GM12801 (cell line): ENCODE data around the gene PLTP.

Experiments
- CTCF ChIP-seq: IDR thresholded peaks from one replicate; pipeline ENCODE4 v1.5.1; 2011; ENCODE audit warnings: control low read depth; ENCODE audit not compliant: insufficient read length; ENCODE audit errors: extremely low read depth

PLTP gene

DNA sequence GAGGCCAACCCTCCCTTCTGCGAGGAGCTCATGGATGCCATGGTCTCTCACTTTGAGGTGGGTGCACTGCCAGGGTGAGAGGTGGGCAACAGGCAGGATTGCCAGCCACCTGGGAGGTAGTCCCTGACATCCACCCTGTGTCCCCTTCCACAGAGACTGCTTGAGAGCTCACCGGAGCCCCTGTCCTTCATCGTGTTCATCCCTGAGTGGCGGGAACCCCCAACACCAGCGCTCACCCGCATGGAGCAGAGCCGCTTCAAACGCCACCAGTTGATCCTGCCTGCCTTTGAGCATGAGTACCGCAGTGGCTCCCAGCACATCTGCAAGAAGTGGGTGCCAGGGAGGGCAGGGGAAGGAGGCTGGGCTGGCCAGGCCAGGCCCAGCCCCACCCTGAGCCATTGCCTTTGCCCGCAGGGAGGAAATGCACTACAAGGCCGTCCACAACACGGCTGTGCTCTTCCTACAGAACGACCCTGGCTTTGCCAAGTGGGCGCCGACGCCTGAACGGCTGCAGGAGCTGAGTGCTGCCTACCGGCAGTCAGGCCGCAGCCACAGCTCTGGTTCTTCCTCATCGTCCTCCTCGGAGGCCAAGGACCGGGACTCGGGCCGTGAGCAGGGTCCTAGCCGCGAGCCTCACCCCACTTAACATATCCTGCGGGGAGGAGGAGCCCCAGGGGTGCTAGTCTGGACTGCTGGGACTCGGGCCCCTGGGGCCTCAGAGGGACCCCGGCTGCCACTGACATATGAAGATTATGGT is 35.3 kb upstream of the PLTP start:
- TF ChIP-seq CTCF, result no peak

GRCh38 chr20:45946149-45946970 is 34.4 kb upstream of the PLTP start:
- TF ChIP-seq CTCF, result no peak

GRCh38 chr20:45945678-45946148 is 33.8 kb upstream of the PLTP start:
- TF ChIP-seq CTCF, result no peak

DNA sequence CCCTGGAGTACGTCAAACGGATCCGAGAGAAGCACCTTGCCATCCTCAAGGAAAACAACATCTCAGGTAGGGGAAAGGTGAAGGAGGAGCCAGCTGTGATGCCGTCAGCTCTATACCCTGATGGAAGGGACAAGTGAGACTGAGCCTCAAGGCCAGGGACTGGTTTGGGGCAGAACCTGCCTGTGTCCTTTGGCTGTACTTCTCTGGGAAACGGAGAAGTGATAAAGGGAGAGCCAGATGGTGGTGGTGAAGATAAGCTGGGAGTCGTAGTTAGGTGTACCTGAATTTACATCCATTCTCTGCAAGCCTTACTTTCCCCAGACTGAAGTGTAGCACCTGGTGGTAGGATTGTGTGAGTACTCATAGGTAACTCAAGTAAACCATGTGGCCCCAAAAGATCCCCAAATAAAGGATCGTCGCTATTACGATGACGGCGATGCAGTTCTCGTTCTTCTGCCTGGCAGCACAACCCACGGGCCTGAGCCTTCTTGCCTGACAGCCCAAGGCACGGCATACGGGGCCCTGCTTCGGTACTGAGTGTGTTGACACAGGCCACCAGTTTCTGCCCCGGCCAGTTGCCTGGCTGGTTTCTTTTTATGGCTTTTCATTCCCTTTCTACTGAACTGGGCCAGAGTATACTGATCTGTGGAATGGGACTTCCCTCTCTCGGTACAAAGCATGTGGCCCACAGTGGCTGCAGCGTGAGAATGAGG is 33.2 kb upstream of the PLTP start:
- TF ChIP-seq CTCF, result no peak

DNA sequence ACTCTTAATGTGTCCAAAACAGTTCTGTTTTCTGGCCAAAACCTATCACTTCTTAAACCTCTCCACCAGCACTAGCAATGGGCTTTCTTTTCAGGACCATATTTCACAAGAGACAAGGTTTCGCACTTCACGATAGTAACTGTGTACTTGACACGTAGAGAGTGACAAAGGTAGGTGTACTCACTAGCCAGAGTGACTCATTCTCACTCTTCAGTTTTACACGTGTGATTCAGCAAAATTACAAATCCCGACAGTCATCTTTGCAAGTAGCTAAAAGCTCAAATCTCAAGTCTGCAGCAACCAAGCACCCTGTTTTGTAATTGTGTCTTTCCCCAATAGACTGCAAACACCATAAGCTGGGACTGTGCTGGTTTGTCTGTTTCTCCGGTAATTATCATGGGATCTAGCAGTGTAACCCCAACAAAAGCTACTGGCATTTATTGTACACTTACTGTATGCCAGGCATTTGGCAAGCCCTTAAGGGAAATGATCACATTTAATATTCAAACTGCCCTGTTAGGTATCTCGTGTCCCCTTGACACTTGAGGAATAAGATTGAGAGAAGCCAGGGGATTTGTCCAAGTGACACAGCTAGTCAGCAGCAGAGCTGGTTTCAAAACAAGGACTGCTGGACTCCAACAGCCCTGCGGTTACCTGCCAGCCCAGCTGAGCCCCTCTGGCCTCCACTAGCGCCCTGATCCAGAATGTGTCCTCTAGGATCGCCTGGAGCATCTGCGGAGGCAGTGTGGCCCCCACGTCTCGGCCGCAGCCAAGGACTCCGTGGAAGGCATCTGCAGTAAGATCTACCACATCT is 32.4 kb upstream of the PLTP start:
- no peak for TF ChIP-seq CTCF

DNA sequence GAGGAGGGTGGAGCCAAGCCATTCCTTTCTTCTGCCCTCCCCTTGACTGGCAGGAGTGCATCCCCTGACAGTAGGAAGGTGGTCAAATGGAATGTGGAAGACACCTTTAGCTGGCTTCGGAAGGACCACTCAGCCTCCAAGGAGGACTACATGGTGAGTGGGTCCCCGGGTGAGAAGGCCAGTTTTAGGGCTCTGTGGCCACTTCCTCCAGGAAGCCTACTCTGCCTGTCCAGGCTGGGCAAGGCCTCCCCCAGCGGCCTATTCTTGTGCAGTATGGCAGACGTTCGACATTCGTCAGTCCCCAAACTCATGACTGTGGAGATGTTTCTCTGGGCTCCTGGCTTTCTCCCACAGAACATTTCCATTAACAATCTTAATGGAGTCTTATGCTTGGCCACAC is 31.7 kb upstream of the PLTP start:
- TF ChIP-seq CTCF, result no peak
